ENCODE measurements around the gene SPACA4.

Gene SPACA4

DNA sequence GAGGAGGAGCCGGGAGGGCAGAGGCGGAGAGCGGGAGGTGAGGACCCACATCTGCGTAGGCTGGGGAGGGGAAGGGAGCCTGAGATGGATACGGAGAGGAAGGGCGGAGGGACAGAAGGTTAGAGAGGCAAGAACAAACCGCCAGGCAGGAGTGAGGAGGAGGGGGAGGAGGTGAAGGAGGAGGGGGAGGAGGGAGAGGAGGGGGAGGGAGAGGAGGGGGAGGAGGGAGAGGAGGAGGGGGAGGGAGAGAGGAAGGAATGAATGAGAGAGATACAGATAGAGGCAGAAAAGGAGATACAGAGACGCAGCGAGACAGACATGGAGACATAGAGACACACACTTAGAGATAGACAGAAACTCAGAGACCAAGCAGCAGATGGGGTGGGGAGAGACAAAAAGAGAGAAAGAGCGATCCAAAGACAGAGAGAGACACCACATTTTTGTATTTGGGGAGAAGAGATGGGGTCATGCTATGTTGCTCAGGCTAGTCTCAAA is 40.2 kb downstream of the SPACA4 start:
- no peak for DNase-seq (ENCODE audit: low read depth in 1 of 2, low spot score in 1 of 2)

DNA sequence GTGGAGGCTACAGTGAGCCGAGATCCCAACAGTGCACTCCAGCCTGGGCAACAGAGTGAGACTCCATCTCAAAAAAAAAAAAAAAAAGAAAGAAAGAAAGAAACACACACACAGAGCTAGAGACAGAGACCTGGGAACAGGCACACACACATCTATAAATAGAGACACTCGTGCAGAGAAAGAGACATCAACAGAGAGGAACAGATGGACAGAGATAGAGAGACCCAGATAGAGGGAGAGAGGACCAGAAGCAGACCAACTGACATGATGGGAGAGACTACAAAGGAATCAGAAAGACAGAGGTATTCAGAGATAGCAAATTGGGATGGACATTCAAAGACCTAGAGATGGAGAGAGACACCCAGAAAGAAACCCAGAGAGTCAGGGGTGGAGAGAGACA is 41.6 kb downstream of the SPACA4 start:
- DNase-seq (ENCODE audit: low read depth in 1 of 2, low spot score in 1 of 2), result no peak

DNA sequence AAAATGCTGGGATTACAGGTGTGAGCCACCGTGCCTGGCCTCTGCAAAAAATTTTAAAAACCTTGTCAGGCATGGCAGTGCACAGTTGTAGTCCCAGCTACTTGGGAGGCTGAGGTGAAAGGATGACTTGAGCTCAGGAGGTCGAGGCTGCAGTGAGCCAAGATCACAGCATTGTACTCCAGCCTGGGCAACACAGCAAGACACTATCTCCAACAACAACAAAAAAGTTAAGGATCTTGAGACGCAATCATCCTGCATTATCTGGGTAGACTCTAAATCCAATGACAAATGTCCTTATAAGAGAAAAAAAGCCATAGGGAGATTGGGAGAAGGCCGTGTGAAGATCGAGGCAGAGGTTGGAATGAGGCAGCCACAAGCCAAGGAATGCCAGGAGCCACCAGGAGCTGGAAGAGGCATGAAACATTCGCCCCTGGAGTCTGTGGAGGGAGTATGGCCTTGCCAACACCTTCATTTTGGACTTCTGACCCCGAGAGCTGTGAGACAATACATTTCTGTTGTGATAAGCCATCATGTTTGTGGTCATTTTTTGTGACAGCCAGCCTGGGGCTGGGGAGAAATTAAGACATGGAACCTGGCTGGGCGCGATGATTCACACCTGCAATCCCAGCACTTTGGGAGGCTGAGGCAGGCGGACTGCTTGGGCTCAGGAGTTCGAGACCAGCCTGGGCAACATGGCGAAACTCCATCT is 44.6 kb downstream of the SPACA4 start:
- no peak for DNase-seq (ENCODE audit: low read depth in 1 of 2, low spot score in 1 of 2)

DNA sequence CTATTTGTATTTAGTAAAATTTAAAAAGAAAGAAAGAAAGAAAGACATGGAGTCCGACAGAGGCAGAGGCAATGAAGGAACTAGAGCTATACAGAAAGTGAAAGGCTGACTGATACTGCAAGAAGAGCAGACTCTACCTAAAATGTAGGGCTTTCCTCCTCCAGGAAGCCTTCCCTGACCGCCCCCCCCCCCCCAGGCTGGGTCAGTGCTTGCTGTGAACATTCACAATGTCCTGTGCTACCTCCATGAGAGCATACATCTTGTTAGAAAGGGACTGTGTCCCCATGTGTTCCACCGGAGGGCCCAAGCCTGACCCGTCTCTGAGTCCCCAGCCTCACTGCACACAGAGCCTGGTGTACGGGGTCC is 45.1 kb downstream of the SPACA4 start:
- no peak for DNase-seq (ENCODE audit: low read depth in 1 of 2, low spot score in 1 of 2)

DNA sequence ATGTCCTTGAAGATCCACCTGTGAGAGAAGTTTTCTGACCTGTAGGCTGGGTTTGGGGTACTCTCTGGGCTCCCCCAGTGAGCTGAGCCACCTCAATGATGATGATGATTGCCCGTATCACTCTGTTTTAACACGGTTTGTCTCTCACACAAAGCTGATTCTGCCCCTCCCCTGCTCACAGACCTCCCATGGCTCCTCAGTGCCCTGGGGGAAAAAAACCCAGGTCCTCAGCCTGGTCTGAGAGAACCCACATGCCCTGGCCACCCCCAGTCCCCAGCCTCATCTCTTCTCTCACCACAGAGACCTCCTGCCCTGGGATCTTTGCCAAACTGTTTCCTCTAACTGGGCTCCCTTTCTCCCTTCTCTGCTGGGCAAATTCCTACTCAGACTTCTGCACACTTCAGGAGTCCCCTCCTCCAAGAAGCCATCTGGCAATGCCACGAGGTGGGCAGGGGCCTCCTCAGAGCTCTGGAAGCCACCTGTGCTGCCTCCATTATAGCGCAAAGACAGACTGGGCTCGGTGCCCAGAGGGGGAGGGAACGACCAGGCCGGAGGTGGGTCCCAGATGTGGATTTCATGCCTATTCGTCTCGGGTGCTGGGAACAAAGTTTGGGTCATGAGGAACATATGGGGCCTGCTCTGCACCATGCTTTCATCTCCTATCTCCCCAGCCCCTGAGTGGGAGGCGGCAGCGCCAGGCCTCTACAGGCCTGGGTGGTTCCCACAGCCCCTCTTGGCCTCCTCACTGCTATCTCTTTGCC is 47.9 kb downstream of the SPACA4 start:
- DNase-seq (ENCODE audit: low read depth in 1 of 2, low spot score in 1 of 2), result no peak

DNA sequence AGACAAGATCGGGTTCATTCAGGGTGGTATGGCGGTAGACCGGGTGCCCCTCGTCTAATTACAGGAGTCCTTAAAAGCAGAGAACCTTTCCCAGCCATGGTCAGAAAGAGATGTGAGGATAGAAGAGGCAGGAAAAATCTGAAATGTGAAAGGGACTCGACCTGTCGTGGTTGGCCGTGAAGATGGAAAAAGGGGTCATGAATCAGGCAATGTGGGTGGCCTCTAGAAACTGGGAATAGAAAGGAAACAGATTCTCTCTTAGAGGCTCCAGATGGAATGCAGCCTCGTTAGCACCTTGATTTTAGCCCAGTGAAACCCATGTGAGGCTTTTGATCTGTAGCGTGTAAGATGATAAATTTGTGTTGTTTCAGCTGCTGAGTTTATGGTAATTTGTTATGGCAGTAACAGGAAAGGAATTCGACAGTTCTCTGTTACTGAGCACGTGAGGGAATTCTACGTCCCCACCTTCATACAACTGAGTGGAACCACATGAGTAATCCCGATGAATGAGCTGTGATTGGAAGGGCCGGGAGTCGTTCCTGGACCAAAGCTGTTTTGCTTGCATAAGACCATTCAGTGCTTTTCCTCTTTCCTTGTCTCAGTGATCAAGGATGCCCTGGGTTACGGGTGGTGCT is 50.4 kb downstream of the SPACA4 start:
- DNase-seq (ENCODE audit: low read depth in 1 of 2, low spot score in 1 of 2), result no peak

Measured in stimulated activated CD4-positive, alpha-beta T cell treated with anti-CD3 and anti-CD28 coated beads, Interleukin-15, amount 100 ng/mL, for 1 hour (primary cell).